T-cell (primary cell): ENCODE results near the gene TAL2. TPM values are rescaled to one million over a fixed set of nuclear protein-coding genes. Genes with fewer than 3 reads are reported as not detected.

Experiments used
- ATAC-seq, 4 experiments: fragments of 200-7000 bp in 3 of 4; fragments of 150-1000 bp in 1 of 4; cut with Tn5 transposase; replicated peaks in 1 of 4; 1 replicate in 3 of 4; 2 replicates in 1 of 4; pipeline ENCODE4 v1.10.0; 2021; ENCODE audit warnings: moderate library complexity in 3 of 4, mild to moderate bottlenecking in 2 of 4, moderate number of reproducible peaks in 1 of 4
- CTCF ChIA-PET, 2 donors: fragments of 300-600 bp; sonication (Branson Sonifier 250); formaldehyde crosslinking; loops; one replicate each; lab custom pipeline; 2022; ENCODE audit warnings: antibody characterized with exemption in 2 of 2; lab: Charles Lee
- POLR2A ChIA-PET, 2 donors: fragments of 300-600 bp; sonication (Branson Sonifier 250); formaldehyde crosslinking; loops; one replicate each; lab custom pipeline; 2022; ENCODE audit warnings: antibody characterized with exemption in 2 of 2; lab: Charles Lee
- DNase-seq, 35 experiments: peaks; one replicate each; pipeline versions ENCODE4 v3.0.0 to v3.0.0-alpha.2; 2013 to 2023
- H3K27ac ChIP-seq: one replicate; pipeline ENCODE4 v1.5.1; 2013; ENCODE audit warnings: low read length
- H3K27me3 ChIP-seq, 2 experiments: replicated peaks in 1 of 2; 1 replicate in 1 of 2; 2 replicates in 1 of 2; pipeline versions ENCODE4 v1.6.1 to v1.7.0; 2013; ENCODE audit warnings: low read length in 1 of 2, mixed read lengths in 1 of 2; ENCODE audit not compliant: control insufficient read depth in 2 of 2, insufficient read depth in 2 of 2; ENCODE audit errors: extremely low read depth in 1 of 2
- H3K36me3 ChIP-seq, 2 donors: 1 replicate in 1 of 2; 2 replicates in 1 of 2; pipeline versions ENCODE4 v1.6.1 to v1.7.0; 2013; ENCODE audit warnings: low read length in 1 of 2; ENCODE audit not compliant: control insufficient read depth in 2 of 2, insufficient read depth in 1 of 2; ENCODE audit errors: extremely low read depth in 1 of 2
- H3K4me1 ChIP-seq, 2 experiments: 1 replicate in 1 of 2; 2 replicates in 1 of 2; pipeline versions ENCODE4 v1.6.1 to v1.7.0; 2013; ENCODE audit warnings: low read length in 2 of 2, mixed read lengths in 1 of 2; ENCODE audit not compliant: insufficient read depth in 2 of 2, control insufficient read depth in 1 of 2; ENCODE audit errors: extremely low read depth in 1 of 2
- H3K4me3 ChIP-seq, 2 donors: 1 replicate in 1 of 2; 2 replicates in 1 of 2; pipeline versions ENCODE4 v1.5.1 to v1.7.0; 2013; ENCODE audit warnings: mild to moderate bottlenecking in 2 of 2, low read length in 1 of 2, moderate library complexity in 1 of 2; ENCODE audit not compliant: control insufficient read depth in 1 of 2; ENCODE audit errors: extremely low read depth in 1 of 2
- H3K9me3 ChIP-seq: 2 replicates; pipeline ENCODE4 v1.7.0; 2013
- H3K27ac Mint-ChIP-seq, 2 donors: one replicate each; pipeline ENCODE4 v1.8.0; 2020 to 2021; ENCODE audit warnings: mild to moderate bottlenecking in 2 of 2, mixed read lengths in 2 of 2
- H3K27me3 Mint-ChIP-seq, 2 donors: one replicate each; pipeline ENCODE4 v1.8.0; 2021 to 2022; ENCODE audit warnings: mixed read lengths in 2 of 2
- H3K36me3 Mint-ChIP-seq: one replicate; pipeline ENCODE4 v1.8.0; 2021; ENCODE audit warnings: mixed read lengths
- H3K4me1 Mint-ChIP-seq, 3 donors: one replicate each; pipeline ENCODE4 v1.8.0; 2020 to 2022; ENCODE audit warnings: mixed read lengths in 3 of 3, mild to moderate bottlenecking in 1 of 3
- H3K4me3 Mint-ChIP-seq, 3 donors: one replicate each; pipeline ENCODE4 v1.8.0; 2020 to 2022; ENCODE audit warnings: mild to moderate bottlenecking in 3 of 3, mixed read lengths in 3 of 3, moderate library complexity in 3 of 3
- H3K9me3 Mint-ChIP-seq, 3 donors: one replicate each; pipeline ENCODE4 v1.8.0; 2020 to 2022; ENCODE audit warnings: mixed read lengths in 3 of 3
- WGBS: methylation state at CpG from one replicate; pipeline ENCODE4 v1.1.5; 2013; ENCODE audit warnings: missing lambda C conversion rate; ENCODE audit not compliant: insufficient coverage; 5-methylcytosine and 5-hydroxymethylcytosine counted together
- total RNA-seq, 35 experiments: library from RNA in 6 of 35; stranded (reverse) in 6 of 35; fragments of 120-200 nt in 1 of 35; gene quantifications; one replicate each; pipeline versions ENCODE4 v1.2.1 to v1.2.4 and lab custom pipeline; 2013 to 2026

The TAL2 gene
- total RNA-seq (not detected), total RNA-seq (lab: John Stamatoyannopoulos, UW) (0 to 0.28 (median 0.05) reads per million in 29 experiments)
- total RNA-seq (2013) = 0.20 TPM

- no peak within 1 kb of the TSS for H3K4me3 ChIP-seq
- H3K27me3 Mint-ChIP-seq = peaks cover 14 to 19% of the 10 kb centered on the region in 2 donors
- H3K27ac ChIP-seq = no peak within 1 kb of the TSS
- H3K4me3 Mint-ChIP-seq = no peak within 1 kb of the TSS
- 78% methylated on average over 10 of the region's 12 CpGs for WGBS
- no peaks in the 10 kb centered on the region for H3K36me3 Mint-ChIP-seq
- no peaks in the 10 kb centered on the region for H3K4me1 Mint-ChIP-seq
- no peaks in the 10 kb centered on the region for H3K4me1 ChIP-seq
- ChIA-PET CTCF (interaction anchor here in 1 of 2 donors (0.7 kb wide), 1 partner anchor 78 kb away, joined by 3 read pairs; no protein-coding TSS in a partner anchor), POLR2A (interaction anchor here in 1 of 2 donors (0.6 kb wide), 1 partner anchor 16 kb away, joined by 3 read pairs; no protein-coding TSS in a partner anchor)
- no peaks in the 10 kb centered on the region for H3K9me3 ChIP-seq
- peaks cover 0 to 10% of the 10 kb centered on the region in 2 experiments for H3K27me3 ChIP-seq
- ATAC-seq (no peak), DNase-seq (no peak)
- no peak within 1 kb of the TSS for H3K27ac Mint-ChIP-seq
- H3K9me3 Mint-ChIP-seq = no peaks in the 10 kb centered on the region
- H3K36me3 ChIP-seq = no peaks in the 10 kb centered on the region
Measured at GRCh38 chr9:105662184-105663104, at the start of gene TAL2. TSS of gene TAL2 (plus strand) at chr9:105662457. CDS start at chr9:105662497, 40 bp downstream.

GRCh38 chr9:105621001-105621400 is 41.3 kb upstream of the TAL2 start:
- Histone ChIP-seq H3K9me3 (no peaks in the 10 kb centered on the region), H3K36me3 (peaks cover 0 to 10% of the 10 kb centered on the region in 2 donors), H3K27me3 (no peaks in the 10 kb centered on the region), H3K4me3 (no peak overlapping the region), H3K27ac (no peak overlapping the region), H3K4me1 (no peaks in the 10 kb centered on the region)
- Mint-ChIP-seq H3K4me3 (no peak overlapping the region), H3K27me3 (no peaks in the 10 kb centered on the region), H3K36me3 (peaks cover 26% of the 10 kb centered on the region), H3K27ac (no peak overlapping the region), H3K9me3 (no peaks in the 10 kb centered on the region), H3K4me1 (no peaks in the 10 kb centered on the region)
- ChIA-PET CTCF (no interaction called here), POLR2A (interaction anchor here in 1 of 2 donors (0.6 kb wide), 1 partner anchor 97 kb away, joined by 3 read pairs; no protein-coding TSS in a partner anchor)
- no CpG with 5 or more reads among the region's 2 CpGs for WGBS
- no peak for DNase-seq
- ATAC-seq = no peak

GRCh38 chr9:105625088-105625487 is 37.2 kb upstream of the TAL2 start:
- H3K27me3 ChIP-seq = no peaks in the 10 kb centered on the region
- Mint-ChIP-seq H3K27me3 (no peaks in the 10 kb centered on the region), H3K4me3 (no peak overlapping the region), H3K4me1 (no peaks in the 10 kb centered on the region), H3K36me3 (peaks cover 55% of the 10 kb centered on the region), H3K9me3 (peaks cover 0 to 5% (median 0%) of the 10 kb centered on the region in 3 donors), H3K27ac (no peak overlapping the region)
- ChIA-PET CTCF (no interaction called here), POLR2A (interaction anchor here in 1 of 2 donors (0.7 kb wide), 1 partner anchor 12 kb away, joined by 3 read pairs; no protein-coding TSS in a partner anchor)
- H3K36me3 ChIP-seq = peaks cover 0 to 8% of the 10 kb centered on the region in 2 donors
- H3K4me1 ChIP-seq = no peaks in the 10 kb centered on the region
- H3K9me3 ChIP-seq = no peaks in the 10 kb centered on the region
- ATAC-seq (no peak), DNase-seq (no peak)
- 80% methylated on average over 1 of the region's 1 CpG for WGBS
- no peak overlapping the region for H3K27ac ChIP-seq
- H3K4me3 ChIP-seq = no peak overlapping the region

- no CpG with 5 or more reads among the region's 1 CpG for WGBS
- ChIA-PET CTCF (no interaction called here), POLR2A (no interaction called here)
- ATAC-seq = no peak
- Histone ChIP-seq H3K9me3 (no peaks in the 10 kb centered on the region), H3K4me1 (no peaks in the 10 kb centered on the region), H3K27ac (no peak overlapping the region), H3K27me3 (no peaks in the 10 kb centered on the region), H3K36me3 (peaks cover 0 to 12% of the 10 kb centered on the region in 2 donors), H3K4me3 (no peak overlapping the region)
- no peak overlapping the region for H3K4me3 Mint-ChIP-seq
- H3K27me3 Mint-ChIP-seq = no peaks in the 10 kb centered on the region
- peaks cover 43% of the 10 kb centered on the region for H3K36me3 Mint-ChIP-seq
- H3K27ac Mint-ChIP-seq = no peak overlapping the region
- peaks cover 0 to 5% (median 0%) of the 10 kb centered on the region in 3 donors for H3K9me3 Mint-ChIP-seq
- no peak for DNase-seq
- no peaks in the 10 kb centered on the region for H3K4me1 Mint-ChIP-seq
Measured at GRCh38 chr9:105632807-105633206, 29.4 kb upstream of the TAL2 start.

GRCh38 chr9:105633411-105633810 is 28.8 kb upstream of the TAL2 start:
- POLR2A ChIA-PET = no interaction called here
- Mint-ChIP-seq H3K9me3 (peaks cover 0 to 5% (median 0%) of the 10 kb centered on the region in 3 donors), H3K36me3 (peaks cover 40% of the 10 kb centered on the region), H3K27me3 (no peaks in the 10 kb centered on the region), H3K4me1 (no peaks in the 10 kb centered on the region), H3K4me3 (no peak overlapping the region), H3K27ac (no peak overlapping the region)
- no peak for ATAC-seq
- Histone ChIP-seq H3K4me1 (no peaks in the 10 kb centered on the region), H3K27ac (no peak overlapping the region), H3K27me3 (no peaks in the 10 kb centered on the region), H3K4me3 (no peak overlapping the region), H3K9me3 (no peaks in the 10 kb centered on the region), H3K36me3 (peaks cover 0 to 12% of the 10 kb centered on the region in 2 donors)
- DNase-seq = no peak
- 100% methylated on average over 1 of the region's 3 CpGs for WGBS
- CTCF ChIA-PET = no interaction called here

GRCh38 chr9:105636331-105636730 is 25.9 kb upstream of the TAL2 start:
- CTCF ChIA-PET = no interaction called here
- no peaks in the 10 kb centered on the region for H3K9me3 ChIP-seq

More at GRCh38 chr9:105636331-105636730, 25.9 kb upstream of the TAL2 start:
- no peak for DNase-seq
- Mint-ChIP-seq H3K27me3 (no peaks in the 10 kb centered on the region), H3K27ac (no peak overlapping the region), H3K4me1 (no peaks in the 10 kb centered on the region), H3K9me3 (no peaks in the 10 kb centered on the region), H3K4me3 (no peak overlapping the region), H3K36me3 (peaks cover 42% of the 10 kb centered on the region)
- no peaks in the 10 kb centered on the region for H3K27me3 ChIP-seq
- no CpG with 5 or more reads among the region's 1 CpG for WGBS
- no peak overlapping the region for H3K27ac ChIP-seq
- no peak overlapping the region for H3K4me3 ChIP-seq
- no peaks in the 10 kb centered on the region for H3K4me1 ChIP-seq
- H3K36me3 ChIP-seq = peaks cover 0 to 15% of the 10 kb centered on the region in 2 donors
- no peak for ATAC-seq
- POLR2A ChIA-PET = no interaction called here
